GM10266 (cell line): ENCODE results near the gene PTPRG.

Experiments used
- DNase-seq: peaks from one replicate; pipeline ENCODE4 v3.0.0; 2012; ENCODE audit errors: extremely low spot score
- CTCF ChIP-seq: IDR thresholded peaks from 2 replicates; pipeline ENCODE4 v1.5.1; 2012; ENCODE audit warnings: mild to moderate bottlenecking, low read depth; ENCODE audit not compliant: control insufficient read depth, insufficient read depth; ENCODE audit errors: missing control alignments

The PTPRG gene

GRCh38 chr3:61794961-61795360 lies 233.6 kb downstream of the PTPRG start:
- TF ChIP-seq CTCF = no peak
- no peak for DNase-seq

- no peak for TF ChIP-seq CTCF
- DNase-seq = no peak
Observed at GRCh38 chr3:61796088-61796680, 234.8 kb downstream of the PTPRG start.

GRCh38 chr3:61796911-61797310 lies 235.5 kb downstream of the PTPRG start:
- no peak for TF ChIP-seq CTCF
- DNase-seq = no peak

- no peak for TF ChIP-seq CTCF
- no peak for DNase-seq
Observed at GRCh38 chr3:61802772-61803171, 241.4 kb downstream of the PTPRG start.

- TF ChIP-seq CTCF = no peak
- no peak for DNase-seq
Observed at GRCh38 chr3:61803983-61804382, 242.6 kb downstream of the PTPRG start.

- no peak for DNase-seq
- TF ChIP-seq CTCF = no peak
Observed at GRCh38 chr3:61804782-61805181, 243.4 kb downstream of the PTPRG start.

GRCh38 chr3:61805510-61806080 lies 244.2 kb downstream of the PTPRG start:
- DNase-seq = no peak
- no peak for TF ChIP-seq CTCF
